Hematopoietic multipotent progenitor cell treated with erythropoietin and hydrocortisone succinate and interleukin-3 and kit ligand, for 15 days (in vitro differentiated cells): ENCODE data around the gene GALM.
"Not testable (repeated sequence)": the region's sequence is repeated elsewhere in the genome, so short reads cannot be mapped to it uniquely, and the experiment has no call there.

Experiments used
- DNase-seq: peaks from one replicate; pipeline ENCODE4 v3.0.0-alpha.2; 2015; ENCODE audit warnings: low spot score

Gene GALM

DNA sequence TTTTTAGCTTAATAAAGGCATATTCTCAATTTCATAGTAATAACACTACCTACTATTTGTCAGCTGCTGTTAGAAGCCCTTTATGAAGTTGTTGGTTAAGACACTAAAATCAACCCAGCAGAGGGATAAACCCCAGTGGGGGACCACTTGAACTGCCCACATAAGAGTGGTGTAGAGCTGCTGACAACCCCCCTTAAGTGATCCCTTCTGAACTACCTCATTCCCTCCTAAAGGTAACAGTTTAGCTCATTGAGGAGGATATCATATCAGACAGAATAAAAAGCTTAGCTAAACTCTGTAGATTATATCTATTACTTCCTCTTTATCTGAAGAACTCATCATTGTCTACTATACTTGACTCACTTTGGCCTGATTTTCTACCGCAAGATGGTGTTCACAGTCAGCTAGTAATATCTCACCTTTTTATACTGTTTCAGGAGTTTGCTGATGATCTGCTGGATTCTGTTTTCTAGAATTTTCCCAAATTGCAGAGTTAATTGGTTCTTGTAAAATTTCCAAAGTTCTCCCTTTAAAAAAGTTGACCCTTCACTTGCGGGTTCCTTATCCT, 16.2 kb downstream of the GALM start:
- DNase-seq, result no peak

GRCh38 chr2:38682620-38683019, 16.7 kb downstream of the GALM start:
- not testable (repeated sequence) for DNase-seq

DNA sequence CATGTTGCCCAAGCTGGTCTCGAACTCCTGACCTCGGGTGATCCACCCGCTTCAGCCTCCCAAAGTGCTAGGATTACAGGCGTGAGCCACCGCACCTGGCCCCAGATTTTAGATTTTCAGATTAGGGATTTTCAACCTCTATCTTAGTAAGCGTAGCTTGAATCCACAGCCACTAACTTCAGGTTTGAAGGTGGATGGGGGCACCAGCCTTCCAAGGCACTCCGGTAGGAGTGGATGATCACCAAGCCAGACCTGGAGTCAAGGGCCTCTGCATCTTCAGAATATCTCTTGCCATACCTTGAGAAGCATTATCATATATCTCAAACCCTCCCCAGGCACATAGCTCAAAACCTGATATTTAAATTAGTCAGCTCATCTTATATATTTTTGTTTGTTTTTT, 17.9 kb downstream of the GALM start:
- no peak for DNase-seq

DNA sequence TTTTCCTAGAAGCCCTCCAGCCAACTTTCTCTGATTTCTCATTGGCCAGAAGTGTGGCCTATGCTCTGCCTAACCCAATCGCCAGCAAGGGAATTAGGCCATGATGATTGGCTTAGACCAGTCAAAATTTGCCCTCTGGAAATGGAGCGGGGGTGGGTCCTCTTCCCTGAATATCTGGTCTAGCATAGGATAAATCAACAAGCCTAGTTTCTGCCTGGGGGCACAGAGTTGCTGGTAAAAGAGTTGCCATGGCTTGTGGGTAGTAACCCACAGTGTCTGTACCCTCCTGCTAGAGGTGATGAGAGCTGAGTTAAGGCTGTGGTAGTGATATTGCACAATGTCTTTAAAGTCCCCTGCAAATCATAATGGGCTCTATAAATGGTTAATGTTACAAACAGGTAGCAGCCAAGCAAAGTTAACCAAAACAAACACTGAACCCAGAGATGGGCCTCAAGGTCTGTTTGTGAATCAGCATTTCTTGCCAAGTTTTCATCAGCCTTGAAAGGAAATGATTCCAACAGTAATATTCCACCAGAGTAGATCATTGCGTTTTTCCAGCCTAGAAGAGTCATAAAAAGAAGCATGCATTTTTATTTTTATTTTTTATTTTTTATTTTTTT, 19.3 kb downstream of the GALM start:
- DNase-seq, result no peak

GRCh38 chr2:38690499-38691420, 24.8 kb downstream of the GALM start:
- peak; percentile 55 for DNase-seq

- DNase-seq, result no peak
These were observed 26.1 kb downstream of the GALM start for GRCh38 chr2:38691994-38692393.

DNA sequence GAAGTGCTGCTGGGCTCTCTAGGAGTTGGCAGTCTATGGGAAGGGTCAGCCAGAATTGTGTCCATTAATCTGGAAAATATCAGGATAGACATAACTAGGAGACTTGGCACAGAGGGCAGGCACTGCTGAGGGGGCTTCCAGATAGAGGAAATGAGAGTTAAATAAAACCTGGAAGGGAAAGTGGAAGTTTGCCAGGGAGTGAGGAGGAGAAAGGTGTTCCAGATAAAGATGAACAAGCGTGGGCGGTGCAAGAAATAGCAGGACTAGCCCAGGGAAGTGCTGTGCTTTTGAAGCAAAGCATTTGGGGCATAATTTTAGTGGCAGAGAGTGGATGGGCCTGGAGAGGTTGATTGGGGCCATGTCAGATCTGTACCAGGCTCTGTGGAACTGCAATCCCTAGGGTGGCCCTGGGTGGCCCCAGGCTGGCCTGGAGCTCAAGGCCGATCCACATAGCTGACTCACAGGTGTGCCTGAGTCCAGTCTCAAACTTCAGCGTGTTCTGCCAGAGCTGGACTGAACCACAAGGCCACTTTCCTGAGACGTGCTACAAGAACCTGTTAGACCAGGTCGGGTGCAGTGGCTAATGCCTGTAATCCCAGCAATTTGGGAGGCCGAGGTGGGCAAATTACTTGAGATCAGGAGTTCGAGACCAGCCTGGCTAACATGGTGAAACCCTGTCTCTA, 26.9 kb downstream of the GALM start:
- DNase-seq, result no peak

- no peak for DNase-seq
These were observed 31.4 kb downstream of the GALM start for GRCh38 chr2:38697116-38697840.

GRCh38 chr2:38698467-38699003, 32.6 kb downstream of the GALM start:
- DNase-seq, result no peak

- no peak for DNase-seq
These were observed 34.3 kb downstream of the GALM start for GRCh38 chr2:38700113-38700785.

GRCh38 chr2:38700881-38701458, 35.1 kb downstream of the GALM start:
- no peak for DNase-seq

DNA sequence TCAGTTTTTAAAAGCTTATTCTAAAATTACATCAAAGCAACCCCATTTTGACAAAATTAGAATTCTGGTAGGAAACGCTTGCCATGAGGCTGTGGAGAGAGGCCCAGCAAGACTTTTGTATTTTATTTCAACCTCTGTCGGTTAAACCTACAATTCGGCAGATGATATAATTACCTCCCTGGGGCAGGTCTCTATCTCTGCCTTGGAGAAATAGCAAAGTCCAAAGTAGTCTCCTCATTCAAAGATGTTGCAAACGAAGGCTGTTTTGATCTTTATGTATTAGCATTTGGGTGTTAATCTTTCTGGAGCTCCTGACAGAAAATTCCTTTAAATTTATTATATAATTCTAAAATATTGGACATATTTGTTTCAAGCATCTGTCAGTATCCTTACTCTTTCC, 35.6 kb downstream of the GALM start:
- no peak for DNase-seq

- DNase-seq, result no peak
These were observed 36.5 kb downstream of the GALM start for GRCh38 chr2:38702413-38702812.

DNA sequence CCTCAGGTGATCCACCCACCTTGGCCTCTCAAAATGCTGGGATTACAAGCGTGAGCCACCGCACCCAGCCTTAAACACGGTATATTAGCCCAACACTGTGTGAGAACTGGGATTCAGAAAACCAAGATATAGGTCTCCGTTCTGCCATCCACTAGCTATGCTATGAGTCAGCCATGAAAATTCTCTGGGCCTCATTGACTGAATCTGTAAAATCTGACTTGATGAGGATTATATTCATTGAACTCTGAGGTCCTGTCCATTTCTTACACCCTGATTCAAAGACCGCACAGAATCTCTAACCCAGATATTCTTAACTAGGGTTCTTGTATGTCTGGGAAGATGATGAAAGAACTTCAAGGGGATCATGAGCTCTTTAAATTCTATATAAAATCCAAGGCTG, 37.4 kb downstream of the GALM start:
- not testable (repeated sequence) for DNase-seq

DNA sequence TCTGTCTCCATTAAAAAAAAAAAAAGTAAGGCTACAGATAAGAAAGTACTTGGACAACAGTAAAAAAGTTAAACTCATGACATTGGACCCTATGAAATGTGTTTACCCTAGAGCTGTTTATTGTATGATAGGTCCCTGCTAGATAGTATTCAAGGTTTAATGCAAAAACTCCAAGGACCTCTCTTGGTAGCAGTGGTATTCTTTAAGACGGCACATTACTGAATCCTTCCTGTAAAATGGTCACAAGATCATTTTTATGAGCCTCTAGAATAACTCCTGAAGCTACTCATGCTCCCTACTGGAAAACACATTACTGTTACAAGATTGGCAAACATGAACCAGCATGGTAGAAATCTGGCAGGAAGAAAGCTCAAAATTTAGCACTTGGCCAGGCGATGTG, 38.8 kb downstream of the GALM start:
- DNase-seq, result no peak

DNA sequence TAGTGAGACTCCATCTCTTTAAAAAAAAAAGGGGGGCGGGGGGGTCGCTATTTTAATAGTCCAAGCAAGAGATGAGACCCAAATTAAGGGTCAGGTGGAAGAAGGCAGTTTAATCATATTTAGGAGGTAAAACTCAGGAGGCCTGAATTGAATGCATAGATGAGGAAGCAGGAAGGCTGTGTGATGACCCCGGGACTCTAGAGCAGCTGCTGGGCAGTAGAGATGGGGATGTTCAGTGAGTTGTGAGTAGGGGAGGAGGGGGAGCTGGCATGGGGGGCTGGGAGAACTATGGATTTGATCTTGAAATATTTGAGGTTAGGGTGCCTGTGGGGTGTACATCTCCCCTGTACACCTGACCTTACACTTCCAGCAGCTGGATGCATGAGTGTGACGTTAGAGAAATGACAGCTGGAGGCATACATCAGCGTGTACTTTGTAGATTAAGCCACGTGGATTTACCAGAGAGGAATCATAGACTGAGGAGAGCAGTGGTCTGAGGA, 41.0 kb downstream of the GALM start:
- DNase-seq, result no peak

DNA sequence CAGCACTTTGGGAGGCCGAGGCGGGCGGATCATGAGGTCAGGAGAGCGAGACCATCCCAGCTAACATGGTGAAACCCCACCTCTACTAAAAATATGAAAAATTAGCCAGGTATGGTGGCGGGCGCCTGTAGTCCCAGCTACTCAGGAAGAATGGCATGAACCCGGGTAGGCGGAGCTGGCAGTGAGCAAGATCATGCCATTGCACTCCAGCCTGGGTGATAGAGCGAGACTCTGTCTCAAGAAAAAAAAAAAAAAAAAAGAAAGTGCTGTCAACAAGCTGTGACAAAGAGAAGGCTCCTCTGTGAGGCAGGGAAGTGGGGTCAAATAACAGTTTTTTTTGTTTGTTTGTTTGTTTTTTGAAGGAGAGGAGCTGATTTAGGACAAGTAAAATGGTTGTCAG, 42.6 kb downstream of the GALM start:
- DNase-seq, result not testable (repeated sequence)

DNA sequence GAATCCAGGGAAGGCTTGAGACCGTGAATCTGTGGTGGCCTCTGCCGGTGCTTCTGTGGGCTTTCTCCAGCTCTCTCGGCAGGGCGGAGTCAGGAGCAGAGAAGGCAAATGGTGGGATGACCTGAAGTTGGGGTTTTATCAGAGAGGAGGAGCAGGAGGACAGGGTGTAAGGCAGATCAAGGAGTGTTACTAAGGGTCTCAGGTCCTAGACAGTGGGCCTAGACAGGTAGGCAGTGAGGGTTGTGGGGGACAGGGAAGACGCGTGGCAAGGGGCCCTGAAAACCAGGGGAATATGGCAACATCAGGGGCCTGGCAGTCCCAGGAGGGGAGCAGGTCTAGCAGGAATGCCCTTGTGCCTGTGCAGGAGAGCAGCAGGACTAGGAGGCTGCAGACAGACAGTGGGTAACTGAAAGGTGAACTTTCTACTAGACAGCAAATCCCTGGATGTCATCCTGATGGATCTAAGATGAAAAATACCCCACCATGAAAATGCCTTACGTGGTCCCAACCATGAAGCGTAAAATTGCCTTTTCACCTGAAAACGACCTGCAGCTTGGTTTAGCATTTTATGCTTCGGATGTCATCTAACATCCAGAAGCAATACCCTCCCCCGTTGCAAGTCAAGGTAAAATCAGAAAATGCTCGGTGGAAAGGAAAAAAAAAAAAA, 43.1 kb downstream of the GALM start:
- DNase-seq, result no peak

DNA sequence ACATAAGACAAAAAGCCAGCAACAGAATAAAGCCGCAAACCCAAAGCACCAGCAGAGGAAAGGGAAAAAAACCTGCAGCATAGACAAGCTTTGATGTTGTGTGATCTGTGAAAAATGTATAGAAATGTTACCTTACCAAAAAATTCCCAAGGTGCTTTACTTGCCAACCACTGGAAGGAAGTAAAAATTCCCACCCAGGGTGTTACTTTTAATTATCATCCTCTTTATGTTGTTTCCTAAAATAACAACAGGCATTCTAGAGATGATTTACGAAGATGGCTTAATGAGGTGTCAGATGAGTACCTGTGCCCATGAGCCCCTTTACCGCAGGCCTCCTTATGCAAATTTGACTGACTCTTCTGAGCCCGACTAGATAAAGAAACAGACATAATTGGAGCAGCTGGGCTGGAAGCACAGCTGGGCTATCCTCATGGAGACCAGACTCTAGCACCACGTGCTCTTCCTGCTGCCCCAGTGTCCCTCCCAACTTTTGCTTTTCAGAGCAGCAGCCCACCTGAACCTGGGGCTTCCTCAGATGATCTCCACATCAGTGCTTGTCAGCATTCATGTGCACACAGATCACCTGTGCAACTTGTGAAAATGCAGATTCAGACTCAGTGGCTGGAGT, 43.8 kb downstream of the GALM start:
- no peak for DNase-seq
